ENCODE measurements around the gene CNTN1.

CNTN1 gene

DNA sequence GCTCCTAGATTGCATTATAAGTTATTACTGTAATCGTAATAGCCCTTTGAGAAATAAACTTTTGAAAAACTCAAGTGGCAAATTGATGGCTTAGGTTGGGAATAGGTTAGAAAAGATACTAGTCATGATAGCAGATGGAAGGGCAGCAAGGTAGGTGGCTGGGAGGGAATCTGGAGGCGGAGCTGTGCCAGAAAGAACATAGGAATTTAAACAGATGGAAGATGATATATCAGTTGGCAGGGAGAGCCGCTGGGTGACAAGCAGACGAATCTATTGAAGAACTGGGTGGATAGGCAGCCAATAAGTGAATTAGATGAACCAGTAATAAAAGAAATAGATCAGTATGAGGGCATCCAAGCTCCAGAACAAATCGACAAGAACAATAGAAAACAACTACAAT lies 142.1 kb downstream of the CNTN1 start:
- no peak for DNase-seq (ENCODE audit: low read depth in 2 of 2)

DNA sequence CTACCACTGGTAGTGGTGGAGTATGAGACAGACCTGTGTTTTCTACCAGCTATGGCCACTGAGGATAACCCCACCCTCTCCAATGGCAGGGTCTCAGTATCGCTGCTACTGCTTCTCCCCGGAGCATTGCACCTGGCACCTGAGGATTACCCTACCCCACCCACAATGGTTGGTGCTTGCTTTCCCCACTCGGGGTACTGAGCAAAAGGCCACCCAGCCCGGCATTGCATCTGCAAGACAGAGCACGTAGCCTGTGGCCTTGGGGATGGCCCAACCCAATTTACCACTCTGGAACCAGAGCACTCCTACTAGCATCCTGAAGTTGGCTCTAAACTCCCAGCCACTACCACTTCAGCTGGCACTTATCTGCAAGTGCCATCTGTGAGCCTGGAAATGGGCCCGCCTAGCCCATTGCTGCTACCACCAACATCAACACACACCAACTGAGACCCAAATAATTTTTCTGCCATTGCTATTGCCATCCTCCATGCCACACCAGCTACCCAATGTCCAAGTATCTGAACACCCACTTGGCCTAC lies 145.7 kb downstream of the CNTN1 start:
- DNase-seq (ENCODE audit: low read depth in 2 of 2), result no peak

DNA sequence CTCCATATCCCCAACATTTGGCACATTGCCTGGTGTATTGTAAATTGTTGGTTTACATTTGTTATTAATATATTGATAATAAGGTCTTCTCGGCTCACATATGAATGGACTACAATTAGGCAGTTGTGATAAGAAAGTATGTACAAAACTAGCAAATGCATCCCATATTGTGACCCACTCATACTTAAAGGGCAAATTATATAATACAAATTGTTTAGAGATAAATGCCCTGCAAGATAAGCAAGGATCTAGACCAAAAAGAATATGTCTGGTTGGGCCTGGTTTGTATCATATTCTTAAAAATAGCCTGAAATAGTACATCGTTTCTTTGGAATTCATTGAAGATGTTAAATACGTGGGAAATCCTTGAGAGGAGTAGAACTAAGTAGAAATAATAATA lies 151.3 kb downstream of the CNTN1 start:
- no peak for DNase-seq (ENCODE audit: low read depth in 2 of 2)

- no peak for DNase-seq (ENCODE audit: low read depth in 2 of 2)
Observed at GRCh38 chr12:40853221-40853620, 161.0 kb downstream of the CNTN1 start.

DNA sequence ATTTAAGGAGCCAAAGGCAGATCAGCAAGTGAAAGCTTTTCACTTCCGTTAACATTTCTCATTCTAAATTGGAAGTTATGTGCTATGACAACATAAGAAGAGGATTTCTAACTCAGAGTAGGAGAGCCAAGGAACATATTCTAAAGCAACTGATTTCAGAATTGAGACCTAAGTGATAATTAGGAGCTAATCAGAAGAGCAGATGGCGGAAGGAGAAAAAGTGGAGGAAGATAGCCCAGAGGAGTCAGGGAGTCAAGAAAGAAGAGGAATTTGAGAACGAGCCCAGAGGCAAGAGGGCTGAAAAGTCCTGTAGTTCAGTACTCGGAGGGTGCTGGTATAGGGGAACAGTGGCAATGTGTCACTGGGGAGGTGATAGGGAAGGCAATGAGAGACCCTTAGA lies 162.4 kb downstream of the CNTN1 start:
- DNase-seq (ENCODE audit: low read depth in 2 of 2), result no peak

DNA sequence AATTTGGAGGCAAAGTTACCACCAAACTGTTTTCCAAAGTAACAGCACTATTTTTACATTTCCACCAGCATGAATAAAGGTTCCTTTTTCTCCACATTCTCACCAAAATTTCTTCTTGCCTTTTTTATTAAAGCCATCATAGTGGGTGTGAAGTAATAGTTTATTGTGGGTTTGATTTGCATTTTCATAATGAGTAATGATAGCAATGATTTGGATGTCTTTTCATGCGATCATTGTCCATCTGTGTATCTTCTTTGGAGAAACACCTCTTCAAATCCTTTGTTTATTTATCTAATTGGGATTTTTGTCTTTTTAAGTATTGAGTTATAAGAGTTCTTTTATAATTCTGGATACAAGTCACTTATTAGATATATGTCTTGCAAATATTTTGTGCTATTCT lies 172.7 kb downstream of the CNTN1 start:
- DNase-seq (ENCODE audit: low read depth in 2 of 2), result no peak

GRCh38 chr12:40870981-40871380 lies 178.7 kb downstream of the CNTN1 start:
- DNase-seq (ENCODE audit: low read depth in 2 of 2), result no peak

DNA sequence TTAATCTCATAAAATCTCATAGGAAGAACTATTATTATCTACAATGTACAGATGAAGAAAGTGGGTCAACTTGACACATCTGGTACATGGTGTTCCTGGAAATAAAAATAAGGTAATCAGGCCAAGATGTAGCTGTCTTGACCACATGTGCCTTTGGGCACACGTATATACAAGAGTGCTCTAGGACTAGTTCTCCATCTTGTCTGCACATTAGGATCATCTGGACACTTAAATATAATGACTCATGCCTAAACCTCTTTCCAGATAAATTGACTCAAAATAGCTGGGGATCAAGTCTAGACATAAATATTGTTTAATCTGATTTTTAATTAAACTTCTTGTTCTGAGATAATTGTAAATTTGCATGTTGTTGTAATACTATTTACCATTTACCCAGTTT lies 182.6 kb downstream of the CNTN1 start:
- no peak for DNase-seq (ENCODE audit: low read depth in 2 of 2)

GRCh38 chr12:40889329-40889728 lies 197.1 kb downstream of the CNTN1 start:
- DNase-seq (ENCODE audit: low read depth in 2 of 2), result no peak

GRCh38 chr12:40892528-40892927 lies 200.3 kb downstream of the CNTN1 start:
- DNase-seq (ENCODE audit: low read depth in 2 of 2), result no peak

- no peak for DNase-seq (ENCODE audit: low read depth in 2 of 2)
Observed at GRCh38 chr12:40898505-40898904, 206.3 kb downstream of the CNTN1 start.

DNA sequence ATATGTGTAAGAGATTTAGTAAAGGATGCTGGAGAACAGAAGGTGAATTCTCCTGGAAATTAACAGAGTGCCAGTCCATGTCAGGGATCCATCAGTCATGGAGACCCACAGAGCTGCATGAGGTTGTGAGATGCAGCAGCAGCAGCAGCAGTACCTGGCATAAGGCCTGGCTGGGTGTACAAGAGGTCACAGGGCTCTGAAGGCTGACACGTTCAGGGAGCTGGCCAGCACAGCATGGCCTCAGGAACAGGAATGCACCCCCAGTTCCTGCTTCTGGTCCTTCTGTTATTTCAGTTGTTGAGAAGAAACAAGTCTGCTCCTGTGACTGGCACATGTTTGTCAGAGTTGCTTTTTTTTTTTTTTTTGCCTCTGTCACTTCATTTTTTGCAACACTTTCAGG lies 210.8 kb downstream of the CNTN1 start:
- DNase-seq (ENCODE audit: low read depth in 2 of 2), result no peak

GRCh38 chr12:40907115-40907527 lies 214.9 kb downstream of the CNTN1 start:
- DNase-seq (ENCODE audit: low read depth in 2 of 2), result no peak

DNA sequence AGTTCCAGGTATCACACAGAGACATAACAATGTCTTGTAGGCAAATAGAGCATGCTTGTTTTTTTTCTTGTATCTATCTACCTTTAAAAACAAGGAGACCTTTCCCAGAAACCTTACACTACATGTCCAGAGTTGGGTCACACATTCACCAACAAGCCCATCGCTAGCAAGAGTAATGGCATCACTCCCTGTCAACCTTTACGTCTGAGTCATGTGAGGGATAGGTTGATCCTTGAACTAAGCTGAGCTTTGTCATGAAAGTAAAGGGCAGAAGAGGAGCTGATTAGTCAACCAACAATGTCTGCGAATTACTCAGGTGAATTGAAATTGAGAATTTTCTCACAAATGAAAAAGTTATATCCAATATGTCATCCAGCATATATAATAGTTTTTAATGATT lies 219.4 kb downstream of the CNTN1 start:
- DNase-seq (ENCODE audit: low read depth in 2 of 2), result no peak

DNA sequence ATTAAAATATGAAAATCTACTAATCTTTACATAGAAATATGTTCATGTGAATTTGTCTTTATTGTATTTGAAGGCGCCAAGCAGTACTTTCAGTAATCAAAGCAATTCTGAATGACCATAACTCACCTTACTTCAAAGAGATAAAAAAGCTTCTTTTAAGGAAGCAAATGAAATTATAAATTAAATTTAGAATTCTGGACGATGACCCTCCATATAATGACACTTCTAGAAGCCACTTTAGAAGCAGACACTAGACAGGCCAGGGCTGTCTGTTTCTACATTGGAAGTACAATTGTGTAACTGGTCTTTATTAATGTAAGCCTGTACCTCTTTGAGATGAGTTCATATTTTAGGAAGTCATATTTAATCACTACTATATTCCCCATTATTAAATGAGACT lies 222.9 kb downstream of the CNTN1 start:
- DNase-seq (ENCODE audit: low read depth in 2 of 2), result no peak

DNA sequence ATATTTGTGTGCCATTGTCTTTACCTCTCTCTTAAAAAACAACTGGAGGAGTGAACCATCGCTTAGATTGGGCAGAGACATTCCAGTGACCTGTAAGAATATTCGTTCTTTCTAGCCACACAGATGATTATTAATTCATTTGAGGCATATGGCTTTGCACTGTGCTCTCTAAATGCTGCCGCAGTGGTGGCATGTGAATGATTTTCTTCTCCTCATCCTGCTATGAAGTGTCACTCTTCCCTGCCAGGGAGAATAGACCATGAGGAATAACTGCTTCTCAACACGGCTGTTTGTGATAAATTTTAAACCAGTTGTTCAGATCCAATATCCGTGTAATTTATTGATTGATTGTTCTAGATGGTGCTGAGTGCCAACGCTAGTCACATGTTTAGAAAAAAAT lies 225.3 kb downstream of the CNTN1 start:
- no peak for DNase-seq (ENCODE audit: low read depth in 2 of 2)

DNA sequence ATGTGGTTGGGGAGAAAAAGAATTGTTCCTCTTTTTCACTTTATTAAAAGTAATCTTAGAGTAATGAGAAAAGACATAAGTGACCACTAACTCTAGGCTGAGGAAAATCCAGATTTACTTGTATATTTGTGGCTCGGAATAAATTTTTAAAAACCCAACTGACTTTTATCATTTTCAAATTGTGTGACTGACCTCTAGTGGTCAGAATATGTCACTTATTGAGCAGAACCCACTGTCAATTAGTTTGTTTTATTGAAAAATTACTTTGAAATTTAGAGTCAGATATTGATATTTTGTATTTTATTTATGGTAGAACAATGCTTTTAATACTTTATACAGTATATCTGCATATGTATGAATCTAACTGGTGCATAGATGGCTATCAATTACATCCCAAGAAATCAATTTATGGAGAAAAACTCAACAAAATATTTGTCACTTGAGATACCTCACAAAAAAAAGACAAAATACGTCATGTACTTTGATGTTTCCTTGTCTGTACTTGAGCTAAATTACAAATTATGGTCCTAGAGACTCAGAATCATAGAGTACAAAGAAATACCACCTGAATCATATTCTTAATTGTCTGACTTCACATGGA lies 229.4 kb downstream of the CNTN1 start:
- no peak for DNase-seq (ENCODE audit: low read depth in 2 of 2)

- DNase-seq (ENCODE audit: low read depth in 2 of 2), result no peak
Observed at GRCh38 chr12:40937891-40938290, 245.7 kb downstream of the CNTN1 start.

- DNase-seq (ENCODE audit: low read depth in 2 of 2), result no peak
Observed at GRCh38 chr12:40942326-40942725, 250.1 kb downstream of the CNTN1 start.

DNA sequence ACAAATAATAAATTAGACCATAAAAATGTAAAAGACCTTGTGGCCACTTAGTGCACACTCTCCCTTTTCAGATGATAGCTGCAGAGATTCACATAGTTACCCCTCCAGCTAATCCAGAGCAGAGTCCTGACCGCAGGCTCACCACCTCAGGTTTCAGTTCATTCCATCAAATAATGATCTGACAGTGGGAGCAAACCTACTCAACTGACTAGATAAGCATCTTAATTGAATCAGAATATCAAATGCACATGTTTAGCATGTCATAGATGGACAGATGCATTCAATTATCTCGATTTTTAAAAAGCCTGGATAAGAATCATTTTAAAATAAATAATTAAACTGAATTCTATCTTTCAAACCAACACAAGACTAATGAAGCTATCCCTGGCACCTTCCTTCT lies 253.5 kb downstream of the CNTN1 start:
- no peak for DNase-seq (ENCODE audit: low read depth in 2 of 2)

GRCh38 chr12:40946612-40947194 lies 254.5 kb downstream of the CNTN1 start:
- DNase-seq (ENCODE audit: low read depth in 2 of 2), result no peak

GRCh38 chr12:40947797-40948196 lies 255.6 kb downstream of the CNTN1 start:
- no peak for DNase-seq (ENCODE audit: low read depth in 2 of 2)

GRCh38 chr12:40953076-40953475 lies 260.8 kb downstream of the CNTN1 start:
- DNase-seq (ENCODE audit: low read depth in 2 of 2), result no peak

DNA sequence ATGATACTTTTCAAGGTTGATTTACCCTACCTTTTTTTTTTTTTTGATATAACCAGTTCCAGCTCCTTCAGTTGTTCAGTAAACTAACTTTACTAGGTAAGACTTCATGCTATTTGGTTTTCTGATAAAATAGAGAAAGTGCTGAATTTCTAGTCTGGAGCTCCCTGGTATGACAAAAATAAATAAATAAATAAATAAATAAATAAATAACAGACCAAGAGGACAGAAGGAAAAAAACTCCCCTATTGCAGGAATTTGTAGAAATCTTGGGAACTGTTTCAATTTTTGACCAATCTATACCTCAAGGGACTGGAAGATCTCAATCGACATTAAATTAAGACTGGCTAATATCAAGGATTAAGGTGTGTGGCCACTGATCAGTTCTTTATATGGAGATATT lies 265.2 kb downstream of the CNTN1 start:
- no peak for DNase-seq (ENCODE audit: low read depth in 2 of 2)

Data from stimulated activated CD8-positive, alpha-beta memory T cell treated with anti-CD3 and anti-CD28 coated beads, Interleukin-7, amount 100 ng/mL, for 4 hours (primary cell).